Erythroblast (primary cell): Measurements from ENCODE around the gene SF3B1.

ENCODE experiments used
- GATA1 ChIP-seq: IDR thresholded peaks from 2 replicates; pipeline ENCODE4 v1.6.1; 2011; ENCODE audit warnings: low read depth, mild to moderate bottlenecking, control low read depth, low read length, moderate library complexity
- POLR2A ChIP-seq: IDR thresholded peaks from 2 replicates; pipeline ENCODE4 v1.6.1; 2011; ENCODE audit warnings: mild to moderate bottlenecking, low read length

- TF ChIP-seq POLR2A (no peak), GATA1 (no peak)
Measured at GRCh38 chr2:197414039-197414438, 20.8 kb downstream of the SF3B1 start.
